HG03175 (cell line): ENCODE measurements around the gene LGALS14.

Source experiments
- ATAC-seq: cut with Tn5 transposase; IDR thresholded peaks from one replicate; pipeline ENCODE4 v1.9.1; 2021; ENCODE audit warnings: mild to moderate bottlenecking, moderate library complexity; ENCODE audit not compliant: unreplicated experiment

The LGALS14 gene

DNA sequence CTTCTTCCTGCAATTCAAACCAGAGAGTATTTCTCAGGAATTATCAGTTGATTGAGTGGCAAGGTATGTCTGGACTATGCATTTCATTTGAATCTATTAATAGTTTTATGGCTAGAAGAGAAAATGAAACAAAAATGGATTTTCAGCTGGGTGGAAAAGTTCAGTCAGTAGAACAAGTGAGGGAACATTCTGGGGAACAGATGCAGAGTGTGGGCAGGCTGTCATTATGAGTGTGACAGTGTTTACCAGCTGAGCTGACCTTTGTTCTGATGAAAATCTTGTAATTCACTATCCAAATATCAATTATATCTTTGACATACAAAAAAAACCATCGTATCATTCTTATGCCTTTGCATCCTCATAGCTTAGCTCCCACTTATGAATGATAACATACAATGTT, 36.1 kb downstream of the LGALS14 start:
- no peak for ATAC-seq

DNA sequence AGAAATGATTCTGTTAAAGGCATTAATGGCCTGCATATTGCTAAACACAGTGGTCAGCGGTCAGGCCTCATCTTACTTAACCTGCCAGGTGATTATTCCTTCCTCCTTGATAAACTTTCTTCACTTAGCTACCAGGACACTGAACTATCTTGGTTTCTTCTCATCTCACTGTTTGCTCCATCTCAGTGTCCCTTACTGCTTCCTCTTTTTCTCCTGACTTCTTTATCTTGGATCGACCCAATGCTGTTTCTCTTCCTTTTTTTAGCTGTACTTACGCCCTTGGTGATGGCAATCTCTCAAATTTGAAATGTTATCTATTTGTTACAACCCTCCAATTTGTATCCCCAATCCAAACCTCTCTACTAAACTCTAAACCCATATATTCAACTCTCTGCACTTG, 41.4 kb downstream of the LGALS14 start:
- ATAC-seq: no peak

DNA sequence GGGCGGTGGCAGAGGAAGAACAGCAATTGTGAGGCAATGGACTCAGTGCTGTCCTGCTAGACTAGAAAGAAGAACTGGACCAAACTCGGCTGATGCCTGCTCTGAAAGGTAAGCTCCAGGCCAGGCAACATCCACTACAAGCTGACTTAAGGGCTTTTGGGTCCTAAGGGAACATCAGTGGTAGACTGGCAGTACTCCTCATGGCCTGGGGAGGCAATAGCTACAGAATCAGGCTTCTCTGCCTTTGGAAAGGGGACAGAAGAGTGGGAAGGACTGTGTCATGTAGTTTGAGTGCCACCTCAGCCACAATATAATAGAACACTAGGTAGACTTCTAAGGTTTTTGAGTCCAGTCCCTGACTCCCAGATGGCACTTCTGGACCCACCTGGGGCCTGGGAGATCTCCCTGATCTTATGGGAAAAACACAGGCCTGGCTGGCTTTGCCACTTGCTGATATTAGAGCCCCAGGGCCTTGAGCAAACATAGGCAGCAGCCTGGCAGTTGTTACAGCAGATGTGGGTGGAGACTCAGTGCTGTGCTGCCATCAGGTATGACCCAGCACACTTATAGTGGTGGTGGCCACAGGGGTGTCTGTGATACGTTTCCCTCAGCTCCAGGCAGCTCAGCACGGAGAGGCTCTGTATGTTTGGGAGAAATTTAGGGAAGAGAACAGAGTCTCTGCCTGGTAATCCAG, 42.7 kb downstream of the LGALS14 start:
- ATAC-seq: no peak

DNA sequence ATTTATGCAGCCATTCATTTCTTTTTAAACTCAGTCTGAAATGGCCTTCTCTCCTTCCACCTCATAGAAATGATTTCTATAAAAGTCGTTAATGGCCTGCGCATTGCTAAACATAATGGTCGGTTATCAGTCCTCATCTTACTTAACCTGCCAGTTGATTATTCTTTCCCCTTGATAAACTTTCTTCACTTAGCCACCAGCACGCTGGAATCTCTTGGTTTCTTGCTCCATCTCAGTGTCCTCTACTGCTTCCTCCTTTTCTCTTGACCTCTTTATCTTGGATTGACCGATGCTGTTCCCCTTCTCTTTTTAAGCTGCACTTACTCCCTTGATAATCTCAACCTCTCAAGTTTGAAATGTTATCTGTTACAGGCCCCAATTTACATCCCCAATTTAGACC, 45.7 kb downstream of the LGALS14 start:
- no peak for ATAC-seq

DNA sequence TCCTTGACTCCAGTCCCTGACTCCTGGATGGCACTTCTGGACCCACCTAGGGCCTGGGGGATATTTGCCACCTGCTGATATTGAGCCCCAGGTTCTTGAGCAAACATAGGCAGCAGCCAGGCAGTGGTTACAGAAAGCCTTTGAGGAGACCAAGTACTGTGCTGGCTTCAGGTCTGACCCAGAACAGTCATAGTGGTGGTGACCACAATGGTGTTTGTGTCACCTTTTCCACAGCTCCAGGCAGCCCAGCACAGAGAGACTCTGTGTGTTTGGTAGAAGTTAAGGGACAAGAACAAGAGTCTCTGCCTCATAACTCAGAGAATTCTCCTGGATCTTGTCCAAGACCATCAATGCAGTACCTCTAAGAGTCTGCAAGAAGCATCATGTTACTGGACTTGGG, 48.1 kb downstream of the LGALS14 start:
- ATAC-seq: no peak

DNA sequence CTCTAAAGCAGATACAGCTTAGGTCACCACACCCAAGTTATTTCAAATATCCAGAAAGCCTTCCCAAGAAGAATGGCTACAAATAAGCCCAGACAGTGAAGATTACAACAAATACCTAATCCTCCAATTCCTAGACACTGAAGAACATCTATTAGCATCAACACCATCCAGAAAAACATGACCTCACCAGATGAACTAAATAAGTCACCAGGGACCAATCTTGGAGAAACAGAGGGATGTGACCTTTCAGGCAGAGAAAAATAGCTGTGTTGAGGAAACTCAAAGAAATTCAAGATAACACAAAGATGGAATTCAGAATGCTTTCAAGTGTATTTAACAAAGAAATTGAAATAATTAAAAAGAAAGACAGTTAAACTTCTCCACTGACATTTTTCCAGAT, 48.5 kb downstream of the LGALS14 start:
- ATAC-seq: no peak

DNA sequence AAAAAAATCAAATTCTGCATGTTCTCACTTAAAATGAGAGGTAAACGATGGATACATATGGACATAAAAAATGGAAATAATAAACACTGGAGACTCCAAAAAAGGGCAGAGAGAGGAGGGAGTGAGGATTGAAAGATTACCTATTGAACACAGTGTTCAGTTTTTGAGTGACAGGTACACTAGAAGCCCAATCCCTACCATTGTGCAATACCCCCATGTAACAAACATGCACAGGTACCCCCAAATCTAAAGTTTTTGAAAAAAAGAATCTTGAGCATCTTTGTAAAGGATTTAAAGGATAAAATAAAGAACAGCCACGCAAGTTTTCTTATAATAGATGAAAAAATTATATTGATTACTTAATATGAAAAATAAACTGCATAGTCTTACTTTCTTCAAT, 50.3 kb downstream of the LGALS14 start:
- no peak for ATAC-seq

DNA sequence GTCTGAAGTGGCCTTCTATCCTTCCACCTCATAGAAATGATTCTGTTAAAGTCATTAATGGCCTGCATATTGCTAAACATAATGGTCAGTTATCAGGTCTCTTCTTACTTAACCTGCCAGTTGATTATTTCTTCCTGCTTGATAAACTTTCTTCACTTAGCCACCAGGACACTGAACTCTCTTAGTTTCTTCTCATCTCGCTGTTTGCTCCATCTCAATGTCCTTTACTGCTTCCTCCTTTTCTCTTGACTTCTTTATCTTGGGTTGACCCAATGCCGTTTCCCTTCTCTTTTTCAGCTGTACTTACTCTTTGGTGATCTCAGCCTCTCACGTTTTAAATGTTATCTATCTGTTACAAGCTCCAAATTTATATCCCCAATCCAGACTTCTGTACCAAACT, 50.7 kb downstream of the LGALS14 start:
- no peak for ATAC-seq
